DMS114 treated with DMSO at 0.1 percent for 48 hours (cell line): ENCODE measurements around the gene MAP1LC3A.
"Not testable (repeated sequence)": the region's sequence is repeated elsewhere in the genome, so short reads cannot be mapped to it uniquely, and the experiment has no call there.

ENCODE experiments used
- DNase-seq: peaks from one replicate; lab custom pipeline; 2025; ENCODE audit not compliant: unreplicated experiment; lab: John Stamatoyannopoulos, UW

MAP1LC3A gene

GRCh38 chr20:34558320-34559218 is at the start of gene MAP1LC3A:
TSS of gene MAP1LC3A (plus strand) at chr20:34558718. CDS start at chr20:34558869, 151 bp downstream.
- DNase-seq, result peak; percentile 84

DNA sequence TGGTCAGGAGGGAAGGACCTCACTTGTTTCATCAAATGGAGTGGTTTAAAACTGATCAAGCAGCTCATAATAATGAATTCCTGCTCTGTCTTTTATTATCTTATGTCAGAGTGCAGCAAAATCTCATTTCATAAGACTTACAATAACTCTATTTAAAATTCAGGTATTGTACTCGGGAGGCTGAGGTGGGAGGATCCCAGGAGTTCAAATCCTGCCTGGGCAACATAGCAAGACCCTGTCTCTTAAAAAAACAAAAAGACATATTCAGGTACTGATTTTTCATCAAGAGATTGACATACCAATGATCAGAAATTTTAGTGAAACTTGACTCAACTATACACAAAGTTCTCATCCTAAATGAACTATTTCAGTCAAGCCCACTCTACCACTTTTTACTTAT is 47.9 kb upstream of the MAP1LC3A start:
- DNase-seq, result no peak

GRCh38 chr20:34511891-34512265 is 46.6 kb upstream of the MAP1LC3A start:
- no peak for DNase-seq

DNA sequence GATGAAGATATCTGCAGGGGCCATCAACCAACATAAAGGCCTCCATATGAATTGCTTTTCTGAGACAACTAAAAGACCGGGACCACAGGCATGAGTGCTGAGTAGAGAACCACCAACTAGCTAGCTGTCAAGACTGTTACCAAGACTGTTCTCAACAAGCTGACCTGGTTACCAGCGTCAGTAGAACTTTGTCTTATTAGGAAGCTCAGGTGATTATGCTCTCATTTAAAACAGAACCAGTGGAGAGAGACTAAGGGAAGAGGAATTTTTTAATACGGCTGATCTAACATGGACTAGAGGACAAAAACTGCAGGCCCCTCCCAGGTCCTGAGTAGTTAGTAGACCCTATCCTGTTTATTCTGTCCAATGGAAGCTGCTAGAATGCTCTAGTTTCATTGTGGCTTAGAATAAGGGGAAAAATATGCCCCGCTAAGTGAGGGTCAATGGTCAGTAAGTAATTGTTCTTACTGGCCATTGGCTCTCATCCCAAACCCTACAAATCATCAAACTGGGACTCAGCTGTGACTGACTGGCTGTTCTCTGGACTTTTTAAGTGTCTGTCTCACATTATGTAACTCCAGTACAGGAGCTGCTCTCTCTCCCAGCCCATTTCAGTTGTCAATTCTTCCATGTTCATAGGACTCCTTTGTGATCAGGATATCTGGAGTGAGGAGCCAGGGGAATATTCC is 46.1 kb upstream of the MAP1LC3A start:
- no peak for DNase-seq

GRCh38 chr20:34512955-34513419 is 45.5 kb upstream of the MAP1LC3A start:
- no peak for DNase-seq

GRCh38 chr20:34514034-34514433 is 44.5 kb upstream of the MAP1LC3A start:
- not testable (repeated sequence) for DNase-seq

- DNase-seq, result peak; percentile 41
Measured at GRCh38 chr20:34514897-34515483, 43.5 kb upstream of the MAP1LC3A start.

DNA sequence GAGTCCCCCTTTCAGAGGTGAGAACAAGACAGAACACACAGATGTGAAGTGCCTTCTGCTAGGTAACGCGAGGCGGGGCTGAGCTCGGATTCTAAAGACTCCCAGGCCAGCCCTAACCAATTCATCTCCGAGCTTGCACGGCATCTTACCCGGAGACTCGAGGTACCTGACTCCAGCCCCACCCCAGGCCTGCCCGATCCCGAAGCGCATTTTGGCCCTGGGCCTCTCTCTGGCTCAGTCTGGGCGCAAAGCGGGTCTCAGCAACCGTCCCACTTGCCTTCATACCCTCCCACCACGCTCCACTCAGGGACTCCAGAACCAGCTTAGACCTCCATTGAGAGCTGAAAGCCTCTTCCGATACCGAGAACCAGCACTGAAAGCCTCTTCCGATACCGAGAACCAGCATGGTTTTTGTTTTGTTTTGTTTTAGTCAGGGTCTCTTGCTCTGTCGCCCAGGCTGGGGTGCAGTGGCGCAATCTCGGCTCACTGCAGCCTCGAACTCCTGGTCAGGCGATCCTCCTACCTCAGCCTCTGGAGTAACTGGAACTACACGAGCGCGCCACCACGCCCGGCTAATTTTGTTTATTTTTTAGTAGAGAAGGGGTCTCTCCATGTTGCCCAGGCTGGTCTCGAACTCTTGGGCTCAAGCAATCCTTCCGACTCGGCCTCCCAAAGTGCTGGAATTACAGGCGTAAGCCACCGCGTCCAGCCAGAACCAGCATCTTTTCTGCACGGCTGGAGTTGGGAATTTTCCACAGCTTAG is 42.9 kb upstream of the MAP1LC3A start:
- peak; percentile 66 for DNase-seq

- DNase-seq, result peak; percentile 79
Measured at GRCh38 chr20:34516247-34517113, 42.0 kb upstream of the MAP1LC3A start, which contains the start of gene DYNLRB1. TSS of gene DYNLRB1 (plus strand) at chr20:34516422. CDS start at chr20:34516459, 37 bp downstream.

GRCh38 chr20:34517114-34517505 is 41.4 kb upstream of the MAP1LC3A start:
- no peak for DNase-seq

- DNase-seq, result not testable (repeated sequence)
Measured at GRCh38 chr20:34518863-34519262, 39.7 kb upstream of the MAP1LC3A start.

DNA sequence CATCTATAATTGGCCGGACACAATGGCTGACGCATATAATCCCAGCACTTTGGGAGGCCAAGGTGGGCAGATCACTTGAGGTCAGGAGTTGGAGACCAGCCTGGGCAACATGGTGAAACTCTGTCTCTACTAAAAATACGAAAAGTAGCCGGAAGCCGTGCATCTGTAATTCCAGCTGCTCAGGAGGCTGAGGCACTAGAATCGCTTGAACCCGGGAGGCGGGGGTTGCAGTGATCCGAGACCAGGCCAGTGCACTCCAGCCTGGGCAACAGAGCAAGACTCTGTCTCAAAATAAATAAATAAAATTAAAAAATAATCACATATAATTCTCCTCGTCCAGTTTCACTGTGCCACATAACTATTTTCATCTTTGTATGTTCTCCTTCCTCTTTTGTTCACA is 38.7 kb upstream of the MAP1LC3A start:
- DNase-seq, result not testable (repeated sequence)

- no peak for DNase-seq
Measured at GRCh38 chr20:34522969-34523871, 35.3 kb upstream of the MAP1LC3A start.

- DNase-seq, result no peak
Measured at GRCh38 chr20:34524426-34524825, 34.1 kb upstream of the MAP1LC3A start.

- DNase-seq, result no peak
Measured at GRCh38 chr20:34525342-34525708, 33.2 kb upstream of the MAP1LC3A start.

DNA sequence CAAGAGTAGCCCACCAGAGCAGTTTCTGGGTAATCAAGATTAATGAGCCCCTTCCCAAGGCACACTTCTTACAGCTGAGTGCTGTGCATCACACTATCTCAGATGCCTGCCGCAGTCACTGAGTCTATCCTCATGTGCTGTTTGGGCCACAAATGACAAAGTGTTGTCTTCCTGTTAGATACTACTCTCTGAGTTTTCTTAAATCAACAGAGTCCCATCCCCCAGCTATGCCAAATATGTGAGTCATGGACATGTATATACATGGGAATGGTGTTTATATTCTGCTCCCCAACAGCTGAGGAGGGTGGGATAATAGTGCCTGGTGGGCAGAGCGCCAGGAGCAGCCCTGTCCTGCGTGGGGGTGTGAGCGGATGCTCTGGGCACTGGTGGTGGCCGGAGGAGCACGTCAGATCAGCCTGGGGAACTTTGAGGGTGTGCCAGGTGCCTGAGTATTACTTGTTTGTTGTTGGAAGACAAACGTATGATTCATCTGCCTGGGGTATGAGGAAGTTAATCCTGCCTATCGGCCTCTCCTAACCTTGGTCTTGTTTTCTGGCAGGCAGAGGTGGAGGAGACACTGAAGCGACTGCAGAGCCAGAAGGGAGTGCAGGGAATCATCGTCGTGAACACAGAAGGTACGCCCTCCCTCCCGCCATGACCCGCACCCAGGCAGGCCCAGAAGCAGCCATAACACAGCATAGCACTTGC is 32.7 kb upstream of the MAP1LC3A start:
- no peak for DNase-seq

DNA sequence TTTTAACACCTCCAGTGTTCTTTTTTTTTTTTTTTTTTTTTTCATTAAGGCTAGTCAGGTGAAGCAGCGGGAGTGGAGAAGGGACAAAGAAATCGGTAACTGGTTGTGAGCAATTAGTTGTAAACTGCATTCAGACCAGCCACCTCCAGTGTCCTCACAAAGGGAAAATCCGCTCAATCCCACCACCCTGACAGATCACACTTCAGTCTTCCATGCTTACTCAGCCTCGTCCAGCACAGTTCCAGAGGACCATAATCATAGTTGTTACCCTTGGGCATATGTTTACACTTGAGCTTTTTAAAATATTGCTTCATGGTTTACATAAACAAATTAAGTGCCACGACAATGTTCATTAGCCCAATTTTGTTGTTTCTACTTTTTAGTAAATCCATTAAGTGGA is 32.1 kb upstream of the MAP1LC3A start:
- DNase-seq, result no peak

DNA sequence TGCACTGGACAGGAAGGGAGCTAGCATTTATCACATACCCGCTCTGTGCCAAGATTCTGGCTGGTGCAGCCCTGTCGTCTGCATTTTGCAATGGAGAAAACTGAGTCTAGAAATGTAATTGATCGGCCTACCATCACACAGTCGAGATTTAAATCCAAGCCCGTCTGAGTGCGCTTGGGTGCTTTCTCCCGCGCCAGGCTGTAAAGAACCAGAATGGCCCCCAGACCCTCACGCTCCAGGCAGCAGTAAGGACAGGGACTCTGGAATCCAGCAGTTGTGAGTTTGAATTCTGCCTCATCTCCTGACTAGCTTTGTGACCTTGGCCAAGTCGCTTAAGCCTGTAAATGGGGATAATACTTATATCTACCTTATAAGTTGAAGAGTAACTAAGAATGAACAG is 31.5 kb upstream of the MAP1LC3A start:
- no peak for DNase-seq
